PFSK-1 (cell line): ENCODE measurements around the gene GLIPR1.

Source experiments
- FOXP2 ChIP-seq: optimal IDR thresholded peaks from 2 replicates; pipeline ENCODE3; 2011; ENCODE audit warnings: borderline replicate concordance, control low read depth, inconsistent platforms; ENCODE audit not compliant: insufficient read depth; ENCODE audit errors: extremely low read length, extremely low read depth
- POLR2AphosphoS5 ChIP-seq: IDR thresholded peaks from 2 replicates; pipeline ENCODE4 v1.6.1; 2012; ENCODE audit warnings: low read depth, mild to moderate bottlenecking, control low read depth, low read length, moderate library complexity
- REST ChIP-seq, 2 experiments: IDR thresholded peaks; 2 replicates each; pipeline versions ENCODE4 v1.6.1 to v1.8.0; 2011 to 2012; ENCODE audit warnings: low read depth in 2 of 2, low read length in 2 of 2, control low read depth in 1 of 2, inconsistent platforms in 1 of 2, mild to moderate bottlenecking in 1 of 2, moderate library complexity in 1 of 2; ENCODE audit not compliant: insufficient read depth in 1 of 2
- SIN3A ChIP-seq: IDR thresholded peaks from 2 replicates; pipeline ENCODE4 v1.6.1; 2012; ENCODE audit warnings: mild to moderate bottlenecking, low read length, moderate library complexity, borderline replicate concordance; ENCODE audit not compliant: insufficient read depth
- TAF1 ChIP-seq: IDR thresholded peaks from 2 replicates; pipeline ENCODE4 v1.6.1; 2012; ENCODE audit warnings: low read length, control low read depth, borderline replicate concordance; ENCODE audit not compliant: insufficient read depth

Gene GLIPR1

GRCh38 chr12:75439930-75440329 lies 40.6 kb upstream of the GLIPR1 start:
- TF ChIP-seq REST (IDR thresholded peaks at IDR 0.05; ENCODE audit: insufficient read depth in 1 of 2, low read depth in 2 of 2, low read length in 2 of 2): no peak
- no peak for TF ChIP-seq POLR2AphosphoS5
- TF ChIP-seq SIN3A: no peak

GRCh38 chr12:75443709-75444108 lies 36.8 kb upstream of the GLIPR1 start:
- TF ChIP-seq FOXP2 (no peak), SIN3A (no peak), POLR2AphosphoS5 (no peak)

GRCh38 chr12:75444429-75445136 lies 36.0 kb upstream of the GLIPR1 start:
- no peak for TF ChIP-seq POLR2AphosphoS5
- TF ChIP-seq REST (IDR thresholded peaks at IDR 0.05; ENCODE audit: insufficient read depth in 1 of 2, low read depth in 2 of 2, low read length in 2 of 2): no peak
- TF ChIP-seq FOXP2: no peak
- no peak for TF ChIP-seq SIN3A

- no peak for TF ChIP-seq FOXP2
- no peak for TF ChIP-seq SIN3A
- TF ChIP-seq POLR2AphosphoS5: no peak
- TF ChIP-seq REST (IDR thresholded peaks at IDR 0.05; ENCODE audit: insufficient read depth in 1 of 2, low read depth in 2 of 2, low read length in 2 of 2): no peak
- no peak for TF ChIP-seq TAF1
Observed at GRCh38 chr12:75446857-75447256, 33.7 kb upstream of the GLIPR1 start.

GRCh38 chr12:75447691-75448393 lies 32.7 kb upstream of the GLIPR1 start:
- TF ChIP-seq POLR2AphosphoS5 (no peak), SIN3A (no peak), FOXP2 (no peak), REST (IDR thresholded peaks at IDR 0.05; ENCODE audit: insufficient read depth in 1 of 2, low read depth in 2 of 2, low read length in 2 of 2) (no peak), TAF1 (no peak)
